22Rv1 (cell line): ENCODE measurements around the gene BPIFB6.

Experiments
- CTCF ChIP-seq: fragments of 450-650 bp; IDR thresholded peaks from 2 replicates; pipeline ENCODE4 v1.5.1; 2017; ENCODE audit warnings: mild to moderate bottlenecking
- ZFX ChIP-seq: fragments of 450-650 bp; IDR thresholded peaks from 2 replicates; pipeline ENCODE4 v1.6.1; 2017; ENCODE audit warnings: antibody characterized with exemption, borderline replicate concordance

- TF ChIP-seq CTCF = no peak
- TF ChIP-seq ZFX = no peak
These were observed 23.3 kb downstream of the BPIFB6 start for GRCh38 chr20:33054791-33055190.
